ENCODE measurements around the gene NEMP1.
A peak's percentile ranks its signal among the peaks of the same experiment; 100 is the strongest.
"Not testable (repeated sequence)": the region's sequence is repeated elsewhere in the genome, so short reads cannot be mapped to it uniquely, and the experiment has no call there.

Gene NEMP1

GRCh38 chr12:57093415-57094207 is 15.0 kb upstream of the NEMP1 start:
- intact Hi-C loops (cut with DNase I), result no loop called here
- peak in 8 of 10 donors; percentile 29 to 96 (median 70) for DNase-seq

GRCh38 chr12:57092876-57093414 is 14.4 kb upstream of the NEMP1 start:
- intact Hi-C loops (cut with DNase I), result no loop called here

GRCh38 chr12:57092529-57092862 is 13.9 kb upstream of the NEMP1 start:
- DNase-seq, result peak in 1 of 10 donors; percentile 54
- intact Hi-C loops (cut with DNase I), result no loop called here

More at GRCh38 chr12:57092876-57093414, 14.4 kb upstream of the NEMP1 start:
- peak in 2 of 10 donors; percentile 24 to 57 for DNase-seq

GRCh38 chr12:57091638-57092528 is 13.3 kb upstream of the NEMP1 start:
- intact Hi-C loops (cut with DNase I), result no loop called here
- DNase-seq, result peak in 1 of 10 donors; percentile 72

GRCh38 chr12:57090924-57091637 is 12.5 kb upstream of the NEMP1 start:
- intact Hi-C loops (cut with DNase I), result no loop called here
- DNase-seq, result peak in 8 of 10 donors; percentile 54 to 95 (median 70)

- intact Hi-C loops (cut with DNase I), result no loop called here
- no peak for DNase-seq
These were observed 11.9 kb upstream of the NEMP1 start for GRCh38 chr12:57090490-57090889.

- DNase-seq, result peak in 6 of 10 donors; percentile 41 to 90 (median 47)
- intact Hi-C loops (cut with DNase I), result no loop called here
These were observed 11.0 kb upstream of the NEMP1 start for GRCh38 chr12:57089271-57090245.

- peak; percentile 68 to 97 (median 85) for DNase-seq
- intact Hi-C loops (cut with DNase I), result no loop called here
These were observed 10.0 kb upstream of the NEMP1 start, which contains the start of gene NAB2 for GRCh38 chr12:57088354-57089270. NAB2 (plus strand) TSS chr12:57089114; CDS start chr12:57089272, 158 bp downstream.

- DNase-seq, result peak in 4 of 10 donors; percentile 19 to 82 (median 56)
- intact Hi-C loops (cut with DNase I), result no loop called here
These were observed 9.2 kb upstream of the NEMP1 start for GRCh38 chr12:57087691-57088353.

- peak in 8 of 10 donors; percentile 50 to 91 (median 64) for DNase-seq
- intact Hi-C loops (cut with DNase I), result no loop called here
These were observed 8.6 kb upstream of the NEMP1 start for GRCh38 chr12:57087010-57087690.

GRCh38 chr12:57086493-57087009 is 8.0 kb upstream of the NEMP1 start:
- intact Hi-C loops (cut with DNase I), result no loop called here
- DNase-seq, result peak in 7 of 10 donors; percentile 52 to 95 (median 61)

- intact Hi-C loops (cut with DNase I), result no loop called here
- DNase-seq, result peak in 2 of 10 donors; percentile 29 to 75
These were observed 7.5 kb upstream of the NEMP1 start for GRCh38 chr12:57085999-57086492.

GRCh38 chr12:57080855-57081254 is 2.3 kb upstream of the NEMP1 start:
- no peak for DNase-seq
- intact Hi-C loops (cut with DNase I), result no loop called here

GRCh38 chr12:57079821-57080220 is 1.2 kb upstream of the NEMP1 start:
- no peak for DNase-seq
- intact Hi-C loops (cut with DNase I), result no loop called here

GRCh38 chr12:57073566-57074450 is 4.8 kb downstream of the NEMP1 start:
- intact Hi-C loops (cut with DNase I), result not testable (repeated sequence)

More at GRCh38 chr12:57073566-57074450, 4.8 kb downstream of the NEMP1 start:
- not testable (repeated sequence) for DNase-seq

Data from posterior cingulate gyrus (tissue), 11 donors.